Fibroblast of skin of back (primary cell): ENCODE results near the gene KEL.

Experiments used
- DNase-seq: peaks from one replicate; pipeline ENCODE4 v3.0.0-alpha.2; 2013

KEL gene

GRCh38 chr7:142927085-142927745 lies 34.9 kb downstream of the KEL start:
- no peak for DNase-seq

GRCh38 chr7:142925413-142925812 lies 36.8 kb downstream of the KEL start:
- no peak for DNase-seq

GRCh38 chr7:142923391-142923790 lies 38.8 kb downstream of the KEL start:
- no peak for DNase-seq

- no peak for DNase-seq
These were observed 42.5 kb downstream of the KEL start for GRCh38 chr7:142919656-142920055.

GRCh38 chr7:142918901-142919300 lies 43.3 kb downstream of the KEL start:
- no peak for DNase-seq

GRCh38 chr7:142917447-142917846 lies 44.7 kb downstream of the KEL start:
- DNase-seq: no peak

- no peak for DNase-seq
These were observed 45.7 kb downstream of the KEL start for GRCh38 chr7:142916508-142916907.

- no peak for DNase-seq
These were observed 46.8 kb downstream of the KEL start for GRCh38 chr7:142915315-142915714.

- DNase-seq: no peak
These were observed 48.0 kb downstream of the KEL start for GRCh38 chr7:142914121-142914520.

- no peak for DNase-seq
These were observed 48.6 kb downstream of the KEL start for GRCh38 chr7:142913566-142913965.

GRCh38 chr7:142913051-142913450 lies 49.1 kb downstream of the KEL start:
- DNase-seq: no peak

GRCh38 chr7:142910481-142910880 lies 51.7 kb downstream of the KEL start:
- DNase-seq: no peak

GRCh38 chr7:142910031-142910433 lies 52.1 kb downstream of the KEL start:
- DNase-seq: no peak

GRCh38 chr7:142908921-142909890 lies 53.0 kb downstream of the KEL start:
- DNase-seq: no peak

GRCh38 chr7:142908290-142908689 lies 53.9 kb downstream of the KEL start:
- DNase-seq: no peak

GRCh38 chr7:142906643-142907042 lies 55.5 kb downstream of the KEL start:
- DNase-seq: no peak

GRCh38 chr7:142905759-142906158 lies 56.4 kb downstream of the KEL start:
- DNase-seq: no peak

- DNase-seq: no peak
These were observed 58.0 kb downstream of the KEL start for GRCh38 chr7:142904128-142904527.

- no peak for DNase-seq
These were observed 60.5 kb downstream of the KEL start for GRCh38 chr7:142901426-142902259.

GRCh38 chr7:142899661-142900060 lies 62.5 kb downstream of the KEL start:
- DNase-seq: no peak

- no peak for DNase-seq
These were observed 63.6 kb downstream of the KEL start for GRCh38 chr7:142898377-142899170.

- DNase-seq: no peak
These were observed 64.5 kb downstream of the KEL start for GRCh38 chr7:142897691-142898090.
